ENCODE results near the gene GFY.

The GFY gene

GRCh38 chr19:49425178-49425577 is at the start of gene GFY:
Gene GFY, plus strand, starts transcription at chr19:49425388. Its CDS starts 1,043 bp downstream, at chr19:49426431.
- CTCF ChIA-PET: interaction anchor here (0.7 to 2.1 kb wide), 7 partner anchors 16 to 124 kb away, joined by 3 to 8 read pairs (median 4); no protein-coding TSS in a partner anchor

GRCh38 chr19:49378512-49378911 is 46.7 kb upstream of the GFY start:
- POLR2A ChIA-PET: interaction anchor here (0.7 kb wide), 1 partner anchor 18 kb away, joined by 4 read pairs; no protein-coding TSS in a partner anchor
- TF ChIP-seq, protein P1, sequence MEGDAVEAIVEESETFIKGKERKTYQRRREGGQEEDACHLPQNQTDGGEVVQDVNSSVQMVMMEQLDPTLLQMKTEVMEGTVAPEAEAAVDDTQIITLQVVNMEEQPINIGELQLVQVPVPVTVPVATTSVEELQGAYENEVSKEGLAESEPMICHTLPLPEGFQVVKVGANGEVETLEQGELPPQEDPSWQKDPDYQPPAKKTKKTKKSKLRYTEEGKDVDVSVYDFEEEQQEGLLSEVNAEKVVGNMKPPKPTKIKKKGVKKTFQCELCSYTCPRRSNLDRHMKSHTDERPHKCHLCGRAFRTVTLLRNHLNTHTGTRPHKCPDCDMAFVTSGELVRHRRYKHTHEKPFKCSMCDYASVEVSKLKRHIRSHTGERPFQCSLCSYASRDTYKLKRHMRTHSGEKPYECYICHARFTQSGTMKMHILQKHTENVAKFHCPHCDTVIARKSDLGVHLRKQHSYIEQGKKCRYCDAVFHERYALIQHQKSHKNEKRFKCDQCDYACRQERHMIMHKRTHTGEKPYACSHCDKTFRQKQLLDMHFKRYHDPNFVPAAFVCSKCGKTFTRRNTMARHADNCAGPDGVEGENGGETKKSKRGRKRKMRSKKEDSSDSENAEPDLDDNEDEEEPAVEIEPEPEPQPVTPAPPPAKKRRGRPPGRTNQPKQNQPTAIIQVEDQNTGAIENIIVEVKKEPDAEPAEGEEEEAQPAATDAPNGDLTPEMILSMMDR (IDR thresholded peaks at IDR 0.05; ENCODE audit: control extremely low read depth, extremely low read depth, low read depth, missing control alignments): no peak
- CTCF ChIA-PET: interaction anchor here (0.6 to 5.9 kb wide), 7 partner anchors 10 to 63 kb away, joined by 3 to 33 read pairs (median 3); partner anchors contain the start of genes DKKL1 and TEAD2
- DNase-seq (ENCODE audit: extremely low spot score): no peak

More at GRCh38 chr19:49425178-49425577, at the start of gene GFY:
- POLR2A ChIA-PET: interaction anchor here (0.7 kb wide), 1 partner anchor 13 kb away, joined by 3 read pairs; no protein-coding TSS in a partner anchor
- DNase-seq (ENCODE audit: extremely low spot score): no peak
- TF ChIP-seq, protein P1 (IDR thresholded peaks at IDR 0.05; ENCODE audit: control extremely low read depth, extremely low read depth, low read depth, missing control alignments): no peak

DNA sequence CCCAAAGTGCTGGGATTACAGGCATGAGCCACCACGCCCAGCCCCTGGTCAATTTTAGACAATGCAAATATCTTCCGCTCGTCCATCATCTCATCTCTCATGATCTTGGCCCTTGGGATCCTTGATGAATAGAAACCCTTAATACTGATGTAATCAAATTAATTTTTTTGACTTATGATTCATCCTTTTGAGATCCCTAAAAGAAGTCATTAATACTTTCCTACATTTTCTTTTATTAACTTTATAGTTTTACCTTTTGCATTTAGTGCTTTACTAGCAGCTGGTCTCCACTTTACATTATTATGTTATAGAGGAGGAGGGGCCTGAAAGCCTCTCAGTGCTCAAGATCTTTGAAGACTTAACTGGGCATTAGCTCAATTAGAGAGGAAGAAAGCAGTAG is 44.8 kb upstream of the GFY start:
- DNase-seq (ENCODE audit: extremely low spot score): no peak
- TF ChIP-seq, protein P1 (IDR thresholded peaks at IDR 0.05; ENCODE audit: control extremely low read depth, extremely low read depth, low read depth, missing control alignments): no peak
- ChIA-PET POLR2A (no interaction called here), CTCF (interaction anchor here (1.1 to 5.9 kb wide), 3 partner anchors 10 to 63 kb away, joined by 3 to 33 read pairs (median 3); no protein-coding TSS in a partner anchor)

DNA sequence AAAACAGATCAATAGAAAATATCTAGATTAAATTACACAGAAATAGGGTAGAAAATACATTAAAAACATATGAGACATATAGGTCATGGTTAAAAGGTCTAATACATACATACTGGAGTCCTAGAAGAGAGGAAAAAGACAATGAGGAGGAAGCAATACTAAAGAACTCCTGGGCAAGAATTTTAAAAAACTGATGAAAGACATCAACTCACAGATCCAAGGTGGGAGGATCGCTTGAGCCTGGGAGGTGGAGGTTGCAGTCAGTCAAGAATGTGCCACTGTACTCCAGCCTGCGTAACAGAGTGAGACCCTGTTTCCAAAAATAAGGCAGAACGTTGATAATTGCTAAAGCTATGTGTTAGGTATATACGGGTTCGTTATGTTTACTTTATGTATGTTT is 42.5 kb upstream of the GFY start:
- DNase-seq (ENCODE audit: extremely low spot score): no peak
- CTCF ChIA-PET: interaction anchor here (1.3 to 5.9 kb wide), 4 partner anchors 9 to 91 kb away, joined by 3 to 33 read pairs (median 4); partner anchors contain the start of gene FLT3LG
- POLR2A ChIA-PET: no interaction called here
- TF ChIP-seq, protein P1 (IDR thresholded peaks at IDR 0.05; ENCODE audit: control extremely low read depth, extremely low read depth, low read depth, missing control alignments): no peak

DNA sequence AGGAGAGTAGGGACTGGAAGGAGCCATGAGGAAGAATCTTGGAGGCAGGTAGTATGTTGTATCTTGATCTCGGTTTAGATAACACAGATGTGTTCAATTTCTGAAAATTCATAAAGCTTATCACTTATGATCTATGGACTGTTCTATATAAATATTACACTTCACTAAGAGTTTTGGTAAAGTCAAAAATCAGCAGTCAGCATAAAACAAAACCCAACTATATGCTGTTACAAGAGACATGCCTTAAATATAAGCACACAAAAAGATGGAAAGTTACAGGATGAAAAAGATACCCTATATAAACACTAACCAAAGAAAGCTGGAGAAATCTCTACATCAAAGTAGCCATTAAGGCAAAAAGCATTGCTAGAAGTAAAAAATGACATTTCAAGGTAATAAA is 41.6 kb upstream of the GFY start:
- POLR2A ChIA-PET: no interaction called here

GRCh38 chr19:49387936-49388372 is 37.2 kb upstream of the GFY start, which contains the start of gene KASH5:
Gene KASH5, plus strand, starts transcription at chr19:49388249. Its CDS starts 2,635 bp downstream, at chr19:49390884.
- ChIA-PET CTCF (interaction anchor here (1.3 to 1.4 kb wide), 2 partner anchors 13 to 63 kb away, joined by 3 read pairs; partner anchors contain the start of gene PIH1D1), POLR2A (interaction anchor here (0.6 to 0.7 kb wide), 2 partner anchors 21 to 26 kb away, joined by 3 to 4 read pairs; partner anchors contain the start of gene TEAD2)
- peak; percentile 81 for DNase-seq (ENCODE audit: extremely low spot score)
- TF ChIP-seq, protein P1 (IDR thresholded peaks at IDR 0.05; ENCODE audit: control extremely low read depth, extremely low read depth, low read depth, missing control alignments): no peak

More for the DNA sequence above, 41.6 kb upstream of the GFY start:
- TF ChIP-seq, protein P1 (IDR thresholded peaks at IDR 0.05; ENCODE audit: control extremely low read depth, extremely low read depth, low read depth, missing control alignments): no peak
- CTCF ChIA-PET: interaction anchor here (1.0 to 5.9 kb wide), 5 partner anchors 8 to 90 kb away, joined by 3 to 33 read pairs (median 3); no protein-coding TSS in a partner anchor
- DNase-seq (ENCODE audit: extremely low spot score): no peak
